Upper lobe of left lung (tissue), 4 donors: ENCODE data around the gene DNAJB12.

Source experiments
- POLR2A ChIP-seq, 4 donors: fragments of 450-650 bp; IDR thresholded peaks; one replicate each; pipeline ENCODE4 v1.5.1; 2016 to 2017; ENCODE audit warnings: antibody characterized with exemption in 4 of 4, mild to moderate bottlenecking in 2 of 4
- TF ChIP-seq, protein P1 (sequence below), 6 experiments: fragments of 450-650 bp in 4 of 6; fragments of 200-600 bp in 2 of 6; sonication (generic) in 2 of 6; IDR thresholded peaks; one replicate each; pipeline ENCODE4 v1.5.1; 2016 to 2019; ENCODE audit warnings: antibody characterized with exemption in 6 of 6

DNA sequence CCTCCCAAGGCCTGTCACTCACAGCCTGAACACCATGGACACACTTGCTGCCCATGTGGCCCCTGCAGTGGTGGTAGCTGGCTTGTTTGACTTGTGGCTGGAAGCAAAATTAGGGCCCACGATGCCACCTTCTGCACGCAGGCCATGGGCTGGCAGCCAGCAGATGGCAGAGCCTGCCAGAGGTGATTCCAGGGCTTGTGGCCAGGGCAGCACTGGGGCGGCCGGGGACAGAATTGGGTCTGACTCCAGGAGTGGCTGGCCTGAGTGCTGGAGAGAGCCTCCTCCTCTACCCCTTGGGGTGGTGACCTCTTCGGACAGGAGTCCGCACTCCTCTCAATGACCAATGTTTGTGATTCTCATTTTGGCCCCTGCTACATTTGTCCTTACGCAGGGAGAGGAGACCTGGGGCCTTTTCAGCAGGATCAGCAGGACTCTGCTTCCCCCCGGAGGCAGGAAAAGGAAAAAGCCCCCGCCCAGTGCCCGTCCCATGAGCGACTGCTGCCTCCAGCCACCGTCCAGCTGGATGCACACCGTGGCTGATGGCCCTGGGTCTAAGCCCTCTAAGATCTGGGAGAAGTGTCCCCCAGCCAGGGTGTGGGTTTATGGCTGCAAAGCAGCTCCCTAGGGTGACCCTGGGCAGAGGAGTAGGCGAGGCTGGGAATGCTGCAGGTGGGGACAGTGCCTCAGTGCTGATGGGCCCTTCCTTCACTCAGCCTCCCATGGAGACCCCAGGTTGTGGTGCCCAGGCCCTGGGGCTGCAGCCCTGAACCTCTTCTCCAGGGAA is 26.5 kb downstream of the DNAJB12 start:
- TF ChIP-seq, protein P1, sequence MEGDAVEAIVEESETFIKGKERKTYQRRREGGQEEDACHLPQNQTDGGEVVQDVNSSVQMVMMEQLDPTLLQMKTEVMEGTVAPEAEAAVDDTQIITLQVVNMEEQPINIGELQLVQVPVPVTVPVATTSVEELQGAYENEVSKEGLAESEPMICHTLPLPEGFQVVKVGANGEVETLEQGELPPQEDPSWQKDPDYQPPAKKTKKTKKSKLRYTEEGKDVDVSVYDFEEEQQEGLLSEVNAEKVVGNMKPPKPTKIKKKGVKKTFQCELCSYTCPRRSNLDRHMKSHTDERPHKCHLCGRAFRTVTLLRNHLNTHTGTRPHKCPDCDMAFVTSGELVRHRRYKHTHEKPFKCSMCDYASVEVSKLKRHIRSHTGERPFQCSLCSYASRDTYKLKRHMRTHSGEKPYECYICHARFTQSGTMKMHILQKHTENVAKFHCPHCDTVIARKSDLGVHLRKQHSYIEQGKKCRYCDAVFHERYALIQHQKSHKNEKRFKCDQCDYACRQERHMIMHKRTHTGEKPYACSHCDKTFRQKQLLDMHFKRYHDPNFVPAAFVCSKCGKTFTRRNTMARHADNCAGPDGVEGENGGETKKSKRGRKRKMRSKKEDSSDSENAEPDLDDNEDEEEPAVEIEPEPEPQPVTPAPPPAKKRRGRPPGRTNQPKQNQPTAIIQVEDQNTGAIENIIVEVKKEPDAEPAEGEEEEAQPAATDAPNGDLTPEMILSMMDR (IDR thresholded peaks at IDR 0.05) = peak; percentile 56 to 83 (median 66)
- TF ChIP-seq POLR2A (IDR thresholded peaks at IDR 0.05) = no peak
